ENCODE data around the gene BBS2. TPM values are rescaled to one million over a fixed set of nuclear protein-coding genes. Genes with fewer than 3 reads are reported as not detected.

The BBS2 gene
- total and polyA plus RNA-seq, 2 experiments from 2014 or later, result 13.7 to 25.2 TPM

DNA sequence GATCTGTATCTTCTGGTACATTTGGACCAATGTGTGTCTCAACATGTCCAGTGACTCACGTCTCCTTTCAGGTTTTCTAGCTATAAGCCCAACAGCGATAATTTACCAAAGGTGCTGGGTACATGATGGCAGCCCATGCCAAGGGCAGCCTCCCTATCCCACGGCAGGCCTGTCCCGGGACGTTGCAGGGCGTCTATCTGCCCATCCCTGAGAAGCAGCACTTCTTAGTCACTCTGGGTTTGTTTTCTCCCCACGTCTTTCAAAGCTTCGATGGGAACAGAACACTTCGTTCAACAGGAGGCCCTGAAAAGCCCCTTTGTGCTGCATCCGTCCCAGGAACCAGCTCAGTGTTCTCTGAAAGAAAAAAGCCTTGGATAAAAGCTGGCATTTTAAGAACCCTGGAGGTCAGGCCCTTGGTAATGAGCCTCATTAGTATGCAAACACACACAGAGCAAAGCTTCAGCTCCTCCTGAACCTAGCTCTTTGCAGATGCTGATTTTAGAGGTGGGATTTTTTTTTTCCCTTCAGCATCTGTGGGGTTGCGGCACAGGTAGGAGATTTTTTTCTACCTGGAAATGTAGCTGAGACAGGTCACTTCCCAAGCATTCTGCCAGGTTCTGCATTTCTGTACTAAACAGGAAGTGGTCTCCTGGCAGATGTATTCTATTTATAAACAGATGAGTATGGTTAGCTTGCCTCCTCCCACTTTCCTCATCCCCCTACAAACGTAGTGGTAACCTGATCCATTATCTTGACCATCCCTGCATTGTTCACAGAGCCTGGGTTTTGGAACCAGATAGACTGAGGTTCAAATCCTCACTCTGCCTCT lies 27.5 kb upstream of the BBS2 start:
- Mint-ChIP-seq H3K4me1 (peaks cover 32% of the 10 kb centered on the region), H3K9me3 (no peaks in the 10 kb centered on the region; the same call in 2 of the 3 replicates), H3K36me3 (ENCODE audit: low read depth) (no peaks in the 10 kb centered on the region), H3K27ac (peak overlapping the region; percentile 96), H3K4me3 (peak overlapping the region; percentile 63), H3K27me3 (ENCODE audit: insufficient read depth, low read depth, poor library complexity) (peaks cover 24% of the 10 kb centered on the region)
- DNase-seq (ENCODE audit: low spot score) (peak; percentile 88), ATAC-seq (peak; percentile 95)
- Histone ChIP-seq H4K20me1 (replicated peaks; ENCODE audit: insufficient read depth) (no peaks in the 10 kb centered on the region), H2AFZ (peak overlapping the region; percentile 11; the same call in 1 of the 2 replicates), H3K79me2 (replicated peaks; ENCODE audit: insufficient read depth) (no peaks in the 10 kb centered on the region), H3K36me3 (ENCODE audit: insufficient read depth) (no peaks in the 10 kb centered on the region), H3K4me2 (peak overlapping the region; percentile 72), H3K27me3 (ENCODE audit: insufficient read depth) (no peaks in the 10 kb centered on the region), H3K4me1 (ENCODE audit: insufficient read depth) (peaks cover 24% of the 10 kb centered on the region), H3F3A (replicated peaks; ENCODE audit: low read depth) (peaks cover 11% of the 10 kb centered on the region; the same call in 1 of the 2 replicates), H3K27ac (ENCODE audit: low read depth) (peak overlapping the region; percentile 97), H3K4me3 (peak overlapping the region; percentile 40; the same call in 1 of the 2 replicates), H3K9me2 (ENCODE audit: insufficient read depth) (no peaks in the 10 kb centered on the region)
- TF ChIP-seq POLR2AphosphoS5 (IDR thresholded peaks at IDR 0.05; ENCODE audit: low read depth), result 0 out of 2 replicates have a peak, but pooled peaks have one; percentile 27
- no peak for TF ChIP-seq ZNF331 (CRISPR knock-in tag; IDR thresholded peaks at IDR 0.05; ENCODE audit: low read depth)
- TF ChIP-seq JUNB (IDR thresholded peaks at IDR 0.05; ENCODE audit: unreplicated experiment), result no peak
- TF ChIP-seq, protein P1, sequence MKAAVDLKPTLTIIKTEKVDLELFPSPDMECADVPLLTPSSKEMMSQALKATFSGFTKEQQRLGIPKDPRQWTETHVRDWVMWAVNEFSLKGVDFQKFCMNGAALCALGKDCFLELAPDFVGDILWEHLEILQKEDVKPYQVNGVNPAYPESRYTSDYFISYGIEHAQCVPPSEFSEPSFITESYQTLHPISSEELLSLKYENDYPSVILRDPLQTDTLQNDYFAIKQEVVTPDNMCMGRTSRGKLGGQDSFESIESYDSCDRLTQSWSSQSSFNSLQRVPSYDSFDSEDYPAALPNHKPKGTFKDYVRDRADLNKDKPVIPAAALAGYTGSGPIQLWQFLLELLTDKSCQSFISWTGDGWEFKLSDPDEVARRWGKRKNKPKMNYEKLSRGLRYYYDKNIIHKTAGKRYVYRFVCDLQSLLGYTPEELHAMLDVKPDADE (IDR thresholded peaks at IDR 0.05), result 0 out of 2 replicates have a peak, but pooled peaks have one; percentile 11
- TF ChIP-seq EZH2 (IDR thresholded peaks at IDR 0.05; ENCODE audit: low read depth, unreplicated experiment), result peak; percentile 20
- TF ChIP-seq, protein P2, sequence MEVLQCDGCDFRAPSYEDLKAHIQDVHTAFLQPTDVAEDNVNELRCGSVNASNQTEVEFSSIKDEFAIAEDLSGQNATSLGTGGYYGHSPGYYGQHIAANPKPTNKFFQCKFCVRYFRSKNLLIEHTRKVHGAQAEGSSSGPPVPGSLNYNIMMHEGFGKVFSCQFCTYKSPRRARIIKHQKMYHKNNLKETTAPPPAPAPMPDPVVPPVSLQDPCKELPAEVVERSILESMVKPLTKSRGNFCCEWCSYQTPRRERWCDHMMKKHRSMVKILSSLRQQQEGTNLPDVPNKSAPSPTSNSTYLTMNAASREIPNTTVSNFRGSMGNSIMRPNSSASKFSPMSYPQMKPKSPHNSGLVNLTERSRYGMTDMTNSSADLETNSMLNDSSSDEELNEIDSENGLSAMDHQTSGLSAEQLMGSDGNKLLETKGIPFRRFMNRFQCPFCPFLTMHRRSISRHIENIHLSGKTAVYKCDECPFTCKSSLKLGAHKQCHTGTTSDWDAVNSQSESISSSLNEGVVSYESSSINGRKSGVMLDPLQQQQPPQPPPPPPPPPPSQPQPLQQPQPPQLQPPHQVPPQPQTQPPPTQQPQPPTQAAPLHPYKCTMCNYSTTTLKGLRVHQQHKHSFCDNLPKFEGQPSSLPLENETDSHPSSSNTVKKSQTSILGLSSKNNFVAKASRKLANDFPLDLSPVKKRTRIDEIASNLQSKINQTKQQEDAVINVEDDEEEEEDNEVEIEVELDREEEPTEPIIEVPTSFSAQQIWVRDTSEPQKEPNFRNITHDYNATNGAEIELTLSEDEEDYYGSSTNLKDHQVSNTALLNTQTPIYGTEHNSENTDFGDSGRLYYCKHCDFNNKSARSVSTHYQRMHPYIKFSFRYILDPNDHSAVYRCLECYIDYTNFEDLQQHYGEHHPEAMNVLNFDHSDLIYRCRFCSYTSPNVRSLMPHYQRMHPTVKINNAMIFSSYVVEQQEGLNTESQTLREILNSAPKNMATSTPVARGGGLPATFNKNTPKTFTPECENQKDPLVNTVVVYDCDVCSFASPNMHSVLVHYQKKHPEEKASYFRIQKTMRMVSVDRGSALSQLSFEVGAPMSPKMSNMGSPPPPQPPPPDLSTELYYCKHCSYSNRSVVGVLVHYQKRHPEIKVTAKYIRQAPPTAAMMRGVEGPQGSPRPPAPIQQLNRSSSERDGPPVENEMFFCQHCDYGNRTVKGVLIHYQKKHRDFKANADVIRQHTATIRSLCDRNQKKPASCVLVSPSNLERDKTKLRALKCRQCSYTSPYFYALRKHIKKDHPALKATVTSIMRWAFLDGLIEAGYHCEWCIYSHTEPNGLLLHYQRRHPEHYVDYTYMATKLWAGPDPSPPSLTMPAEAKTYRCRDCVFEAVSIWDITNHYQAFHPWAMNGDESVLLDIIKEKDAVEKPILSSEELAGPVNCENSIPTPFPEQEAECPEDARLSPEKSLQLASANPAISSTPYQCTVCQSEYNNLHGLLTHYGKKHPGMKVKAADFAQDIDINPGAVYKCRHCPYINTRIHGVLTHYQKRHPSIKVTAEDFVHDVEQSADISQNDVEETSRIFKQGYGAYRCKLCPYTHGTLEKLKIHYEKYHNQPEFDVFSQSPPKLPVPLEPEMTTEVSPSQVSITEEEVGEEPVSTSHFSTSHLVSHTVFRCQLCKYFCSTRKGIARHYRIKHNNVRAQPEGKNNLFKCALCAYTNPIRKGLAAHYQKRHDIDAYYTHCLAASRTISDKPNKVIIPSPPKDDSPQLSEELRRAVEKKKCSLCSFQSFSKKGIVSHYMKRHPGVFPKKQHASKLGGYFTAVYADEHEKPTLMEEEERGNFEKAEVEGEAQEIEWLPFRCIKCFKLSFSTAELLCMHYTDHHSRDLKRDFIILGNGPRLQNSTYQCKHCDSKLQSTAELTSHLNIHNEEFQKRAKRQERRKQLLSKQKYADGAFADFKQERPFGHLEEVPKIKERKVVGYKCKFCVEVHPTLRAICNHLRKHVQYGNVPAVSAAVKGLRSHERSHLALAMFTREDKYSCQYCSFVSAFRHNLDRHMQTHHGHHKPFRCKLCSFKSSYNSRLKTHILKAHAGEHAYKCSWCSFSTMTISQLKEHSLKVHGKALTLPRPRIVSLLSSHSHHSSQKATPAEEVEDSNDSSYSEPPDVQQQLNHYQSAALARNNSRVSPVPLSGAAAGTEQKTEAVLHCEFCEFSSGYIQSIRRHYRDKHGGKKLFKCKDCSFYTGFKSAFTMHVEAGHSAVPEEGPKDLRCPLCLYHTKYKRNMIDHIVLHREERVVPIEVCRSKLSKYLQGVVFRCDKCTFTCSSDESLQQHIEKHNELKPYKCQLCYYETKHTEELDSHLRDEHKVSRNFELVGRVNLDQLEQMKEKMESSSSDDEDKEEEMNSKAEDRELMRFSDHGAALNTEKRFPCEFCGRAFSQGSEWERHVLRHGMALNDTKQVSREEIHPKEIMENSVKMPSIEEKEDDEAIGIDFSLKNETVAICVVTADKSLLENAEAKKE (CRISPR knock-in tag; IDR thresholded peaks at IDR 0.05), result peak; percentile 28; the same call in 1 of the 2 replicates
- 0 out of 2 replicates have a peak, but pooled peaks have one; percentile 1 for TF ChIP-seq CREB1 (CRISPR knock-in tag; IDR thresholded peaks at IDR 0.05; ENCODE audit: low read depth)
- TF ChIP-seq STAT1 (IDR thresholded peaks at IDR 0.05; ENCODE audit: unreplicated experiment), result no peak
